Stimulated activated naive CD4-positive, alpha-beta T cell (primary cell): ENCODE measurements around the gene VCL.
"Not testable (repeated sequence)": the region's sequence is repeated elsewhere in the genome, so short reads cannot be mapped to it uniquely, and the experiment has no call there.

ENCODE experiments used
- DNase-seq, 6 experiments: peaks; one replicate each; lab custom pipeline; 2025; lab: John Stamatoyannopoulos, UW

VCL gene

GRCh38 chr10:73997787-73998622 is at the start of gene VCL:
Gene VCL (plus strand): TSS chr10:73998116. CDS start chr10:73998208, 92 bp downstream.
- DNase-seq: peak; percentile 91 to 97 (median 92)

- no peak for DNase-seq
These were observed 48.8 kb upstream of the VCL start for GRCh38 chr10:73948947-73949633.

GRCh38 chr10:73950155-73950948 is 47.6 kb upstream of the VCL start:
- DNase-seq: no peak

GRCh38 chr10:73953665-73954064 is 44.3 kb upstream of the VCL start:
- no peak for DNase-seq

- DNase-seq: no peak
These were observed 43.2 kb upstream of the VCL start for GRCh38 chr10:73954737-73955136.

- no peak for DNase-seq
These were observed 42.2 kb upstream of the VCL start for GRCh38 chr10:73955719-73956118.

- DNase-seq: peak in 3 of 6 experiments; percentile 41 to 58 (median 46)
These were observed 41.2 kb upstream of the VCL start for GRCh38 chr10:73956476-73957359.

GRCh38 chr10:73959484-73960243 is 38.3 kb upstream of the VCL start:
- DNase-seq: no peak

GRCh38 chr10:73962386-73962785 is 35.5 kb upstream of the VCL start:
- DNase-seq: no peak

GRCh38 chr10:73963533-73963932 is 34.4 kb upstream of the VCL start:
- DNase-seq: not testable (repeated sequence)

GRCh38 chr10:73964743-73965142 is 33.2 kb upstream of the VCL start:
- no peak for DNase-seq

GRCh38 chr10:73965267-73965889 is 32.5 kb upstream of the VCL start:
- not testable (repeated sequence) for DNase-seq

- no peak for DNase-seq
These were observed 31.8 kb upstream of the VCL start for GRCh38 chr10:73965890-73966768.

GRCh38 chr10:73967022-73967429 is 30.9 kb upstream of the VCL start:
- no peak for DNase-seq

- DNase-seq: no peak
These were observed 30.4 kb upstream of the VCL start for GRCh38 chr10:73967544-73967943.

- no peak for DNase-seq
These were observed 29.8 kb upstream of the VCL start for GRCh38 chr10:73968098-73968521.

- DNase-seq: no peak
These were observed 28.6 kb upstream of the VCL start for GRCh38 chr10:73969224-73969841.

- no peak for DNase-seq
These were observed 27.1 kb upstream of the VCL start for GRCh38 chr10:73970845-73971244.
